ENCODE results near the gene ELOVL7. TPM values are rescaled to one million over a fixed set of nuclear protein-coding genes. Genes with fewer than 3 reads are reported as not detected.

ELOVL7 gene
- total and polyA plus RNA-seq, 2 donors (not counting 3 experiments of a cell fraction or from before 2014, with no cell fraction given) = 0.01 to 0.09 TPM

DNA sequence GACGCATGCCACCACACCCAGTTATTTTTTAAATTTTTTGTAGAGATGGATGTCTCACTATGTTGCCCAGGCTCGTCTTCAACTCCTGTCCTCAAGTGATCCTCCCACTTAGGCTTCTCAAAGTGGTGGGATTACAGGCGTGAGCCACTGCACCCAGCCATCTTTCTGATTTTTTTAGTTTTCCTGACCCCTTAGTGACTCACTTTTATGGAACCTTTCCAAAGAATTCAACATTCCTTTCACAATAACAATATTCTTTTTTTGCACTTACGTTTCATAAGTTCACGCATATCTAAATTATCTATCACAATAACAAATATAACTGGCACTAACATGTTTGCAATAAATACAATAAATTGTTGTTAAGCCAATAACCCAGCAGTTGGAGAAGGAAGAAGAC, 8.5 kb downstream of the ELOVL7 start:
- H3K9me3 ChIP-seq (replicated peaks; ENCODE audit: control insufficient read depth, insufficient read depth, low read length) = no peaks in the 10 kb centered on the region
- FAIRE-seq (peak; percentile 40), DNase-seq (ENCODE audit: low read depth, low spot score) (peak; percentile 14)
- H3K27me3 ChIP-seq (ENCODE audit: control insufficient read depth in 2 of 2, insufficient read depth in 2 of 2, low read length in 2 of 2) = peaks cover 4 to 18% of the 10 kb centered on the region in 2 experiments
- ChIA-PET CTCF (interaction anchor here (0.7 to 0.8 kb wide), 2 partner anchors 20 to 823 kb away, joined by 3 read pairs; no protein-coding TSS in a partner anchor), POLR2A (no interaction called here)
- no peaks in the 10 kb centered on the region for H3K9me1 ChIP-seq (replicated peaks; ENCODE audit: control insufficient read depth, extremely low read depth, insufficient read depth, low read length)
- no peak overlapping the region for H3K27ac ChIP-seq (ENCODE audit: insufficient read depth, low read depth, low read length)
- H3K9ac ChIP-seq (replicated peaks; ENCODE audit: extremely low read depth, insufficient read depth, low read length) = no peak overlapping the region
- intact Hi-C loops (cut with micrococcal nuclease) = no loop called here
- dilution Hi-C loops (cut with MboI; ENCODE audit: extremely low pct_ligation_motif_present, low sequenced_read_pairs) = no loop called here
- no peak overlapping the region for H3K4me2 ChIP-seq (ENCODE audit: insufficient read depth, low read length)
- H3K79me2 ChIP-seq (ENCODE audit: control insufficient read depth, insufficient read depth, low read length) = no peaks in the 10 kb centered on the region
- H2AFZ ChIP-seq (ENCODE audit: low read depth, low read length) = no peak overlapping the region
- TF ChIP-seq JUN (IDR thresholded peaks at IDR 0.05; ENCODE audit: borderline replicate concordance, insufficient read depth, insufficient read length, low read depth) (no peak), POLR2A (IDR thresholded peaks at IDR 0.05; ENCODE audit: low read depth, low read length) (no peak), POLR2AphosphoS5 (IDR thresholded peaks at IDR 0.05; ENCODE audit: insufficient read depth, low read depth, low read length) (no peak), EZH2 (IDR thresholded peaks at IDR 0.05; ENCODE audit: borderline replicate concordance, low read depth, low read length, severe bottlenecking) (no peak), FOS (IDR thresholded peaks at IDR 0.05; ENCODE audit: borderline replicate concordance, insufficient read depth, low read length) (no peak), MYC (IDR thresholded peaks at IDR 0.05; ENCODE audit: low read depth, low read length) (no peak), CTCF (IDR thresholded peaks at IDR 0.05; ENCODE audit: extremely low read depth in 1 of 2, insufficient read depth in 1 of 2, low read depth in 1 of 2, low read length in 2 of 2) (no peak), GATA2 (IDR thresholded peaks at IDR 0.05; ENCODE audit: insufficient read depth, insufficient read length, low read depth, low read length) (no peak)
- TF ChIP-seq, protein P1, sequence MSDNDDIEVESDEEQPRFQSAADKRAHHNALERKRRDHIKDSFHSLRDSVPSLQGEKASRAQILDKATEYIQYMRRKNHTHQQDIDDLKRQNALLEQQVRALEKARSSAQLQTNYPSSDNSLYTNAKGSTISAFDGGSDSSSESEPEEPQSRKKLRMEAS (IDR thresholded peaks at IDR 0.05; ENCODE audit: insufficient read depth, insufficient read length) = no peak
- no peaks in the 10 kb centered on the region for H3K4me1 ChIP-seq (ENCODE audit: control insufficient read depth, extremely low read depth, insufficient read depth, low read length)
- no peak overlapping the region for H3K4me3 ChIP-seq (replicated peaks in 1 of 3; ENCODE audit: insufficient read depth in 1 of 3, low read depth in 1 of 3, low read length in 3 of 3)
- H4K20me1 ChIP-seq (replicated peaks; ENCODE audit: control insufficient read depth, extremely low read depth, insufficient read depth, low read length) = no peaks in the 10 kb centered on the region
- no TSS peak for BruUV-seq (replicated peaks)
- H3K36me3 ChIP-seq (ENCODE audit: control insufficient read depth in 2 of 2, extremely low read depth in 1 of 2, insufficient read depth in 2 of 2, low read length in 2 of 2) = no peaks in the 10 kb centered on the region
